ENCODE measurements around the gene SLC44A5.

SLC44A5 gene

DNA sequence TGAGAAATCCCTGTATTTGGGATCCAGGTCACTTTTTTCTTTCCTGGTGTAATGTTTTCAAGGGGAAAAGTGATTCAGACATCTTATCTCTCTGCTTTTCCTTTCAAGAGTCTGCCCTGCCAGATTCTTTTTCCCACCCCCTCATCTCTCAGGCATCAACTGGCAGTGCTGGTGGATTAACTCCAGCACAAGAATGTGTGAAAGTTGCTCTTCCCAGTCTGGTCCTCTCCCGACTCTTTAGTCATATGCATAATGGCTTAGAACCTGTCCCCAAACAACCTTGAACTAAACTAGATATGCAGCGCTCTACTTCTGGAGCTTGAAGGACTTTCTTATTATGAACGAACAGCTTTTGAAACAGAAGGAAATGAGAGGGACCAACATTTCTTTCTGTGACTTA, 88.5 kb downstream of the SLC44A5 start:
- Histone ChIP-seq H3K4me3 (ENCODE audit: low read length) (no peak overlapping the region), H3K9me3 (ENCODE audit: control insufficient read depth, insufficient read depth, low read length) (no peaks in the 10 kb centered on the region), H3K27me3 (ENCODE audit: control insufficient read depth, insufficient read depth, low read length) (no peaks in the 10 kb centered on the region), H3K27ac (ENCODE audit: low read length) (no peak overlapping the region), H3K36me3 (ENCODE audit: control insufficient read depth, insufficient read depth, low read length) (no peaks in the 10 kb centered on the region), H3K4me1 (ENCODE audit: control insufficient read depth, insufficient read depth, low read length) (no peaks in the 10 kb centered on the region)
- WGBS (ENCODE audit: insufficient coverage, insufficient read length), result no CpG with 5 or more reads among the region's 3 CpGs
- no peak for DNase-seq (ENCODE audit: low read depth, low spot score)

DNA sequence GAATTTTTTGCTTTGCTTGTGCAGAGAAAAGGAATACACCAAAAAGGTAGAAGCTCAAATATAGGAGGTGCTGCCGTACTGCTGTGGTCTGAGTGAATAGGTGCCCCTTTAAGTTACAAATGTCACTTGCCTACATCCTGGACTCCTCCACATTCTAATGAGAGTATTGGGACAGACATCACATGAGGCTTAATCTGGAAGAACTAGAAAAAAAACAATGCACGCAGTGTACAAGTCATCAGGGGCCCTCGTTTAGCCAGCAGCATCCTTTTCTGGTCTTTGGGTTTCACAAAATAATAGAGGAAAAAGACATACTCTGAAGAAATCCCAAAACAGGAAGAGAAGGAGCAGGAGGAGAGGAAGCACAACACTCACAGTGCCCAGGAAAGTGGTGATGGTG, 89.3 kb downstream of the SLC44A5 start:
- no peak overlapping the region for H3K4me3 ChIP-seq (ENCODE audit: low read length)
- no peak for DNase-seq (ENCODE audit: low read depth, low spot score)
- H3K36me3 ChIP-seq (ENCODE audit: control insufficient read depth, insufficient read depth, low read length), result no peaks in the 10 kb centered on the region
- H3K27me3 ChIP-seq (ENCODE audit: control insufficient read depth, insufficient read depth, low read length), result no peaks in the 10 kb centered on the region
- no peak overlapping the region for H3K27ac ChIP-seq (ENCODE audit: low read length)
- no peaks in the 10 kb centered on the region for H3K4me1 ChIP-seq (ENCODE audit: control insufficient read depth, insufficient read depth, low read length)
- H3K9me3 ChIP-seq (ENCODE audit: control insufficient read depth, insufficient read depth, low read length), result no peaks in the 10 kb centered on the region
- WGBS (ENCODE audit: insufficient coverage, insufficient read length), result no CpG with 5 or more reads among the region's 3 CpGs

DNA sequence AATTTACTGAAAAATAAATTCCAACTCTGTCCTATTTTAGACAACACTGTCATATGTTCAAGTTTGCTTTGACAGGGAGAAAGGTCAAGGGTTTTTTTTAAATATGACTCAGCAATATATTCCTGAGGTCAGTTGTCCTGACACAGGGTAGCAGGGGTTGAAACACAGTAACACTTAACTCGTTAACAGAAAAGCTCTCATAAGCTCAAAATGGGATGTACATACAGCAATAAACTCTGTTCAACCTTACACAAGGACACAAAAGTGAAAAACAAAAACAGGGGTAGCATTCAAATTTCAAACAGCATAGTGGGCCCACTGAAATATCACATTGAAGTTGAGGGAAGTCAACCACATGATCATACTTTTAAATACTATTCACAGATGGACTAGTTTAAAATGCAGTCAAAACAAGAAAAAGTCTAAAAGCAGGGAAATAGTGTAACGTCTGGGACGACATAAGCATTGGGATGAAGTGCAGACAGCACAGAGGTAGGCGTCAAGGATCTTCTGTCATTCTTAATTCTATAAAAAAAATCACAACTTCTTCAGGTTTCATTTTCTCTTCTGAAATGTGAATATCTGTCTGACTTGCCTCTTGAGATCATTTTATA, 89.9 kb downstream of the SLC44A5 start:
- DNase-seq (ENCODE audit: low read depth, low spot score), result no peak

DNA sequence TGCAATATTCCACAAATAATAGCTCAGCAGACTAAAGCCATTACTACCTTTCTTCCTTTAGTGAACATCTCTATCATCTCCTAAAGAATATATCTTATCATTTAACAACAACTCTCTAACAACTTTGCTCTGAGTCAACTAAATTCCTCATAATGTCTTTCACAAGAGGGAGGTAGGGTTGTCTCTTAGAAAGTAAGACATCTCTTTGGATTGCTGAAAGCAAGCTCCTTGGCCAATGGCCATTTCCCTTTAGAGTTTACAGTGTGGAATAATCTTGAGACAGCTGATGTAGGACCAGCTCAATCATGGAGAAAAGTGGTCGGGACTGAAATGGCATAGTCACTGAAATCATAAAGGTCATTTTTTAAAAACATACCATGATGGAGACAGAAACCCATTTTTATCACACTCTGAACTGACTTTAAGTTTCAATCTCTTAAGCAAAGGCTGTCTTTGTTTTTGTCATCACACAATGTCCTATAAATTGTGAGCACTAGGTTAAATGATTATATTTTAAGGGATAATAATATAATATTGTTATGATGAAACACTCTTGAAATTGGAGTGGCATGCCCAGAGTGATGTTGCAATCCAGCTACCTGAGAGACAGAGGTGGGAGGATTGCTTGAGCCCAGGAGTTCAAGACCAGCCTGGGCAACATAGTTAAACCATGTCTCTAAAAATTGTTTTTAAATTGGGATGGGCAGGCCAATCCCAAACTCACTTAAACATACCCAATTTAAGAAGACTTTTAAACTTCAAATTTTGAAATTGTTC, 91.1 kb downstream of the SLC44A5 start:
- DNase-seq (ENCODE audit: low read depth, low spot score), result no peak
- no peaks in the 10 kb centered on the region for H3K4me1 ChIP-seq (ENCODE audit: control insufficient read depth, insufficient read depth, low read length)
- no CpG with 5 or more reads among the region's 1 CpG for WGBS (ENCODE audit: insufficient coverage, insufficient read length)
- no peaks in the 10 kb centered on the region for H3K36me3 ChIP-seq (ENCODE audit: control insufficient read depth, insufficient read depth, low read length)
- no peak overlapping the region for H3K4me3 ChIP-seq (ENCODE audit: low read length)
- no peaks in the 10 kb centered on the region for H3K27me3 ChIP-seq (ENCODE audit: control insufficient read depth, insufficient read depth, low read length)
- H3K27ac ChIP-seq (ENCODE audit: low read length), result no peak overlapping the region
- no peaks in the 10 kb centered on the region for H3K9me3 ChIP-seq (ENCODE audit: control insufficient read depth, insufficient read depth, low read length)

More for the DNA sequence above, 89.9 kb downstream of the SLC44A5 start:
- no peaks in the 10 kb centered on the region for H3K36me3 ChIP-seq (ENCODE audit: control insufficient read depth, insufficient read depth, low read length)
- no peak overlapping the region for H3K27ac ChIP-seq (ENCODE audit: low read length)
- H3K4me1 ChIP-seq (ENCODE audit: control insufficient read depth, insufficient read depth, low read length), result no peaks in the 10 kb centered on the region
- no peaks in the 10 kb centered on the region for H3K27me3 ChIP-seq (ENCODE audit: control insufficient read depth, insufficient read depth, low read length)
- H3K4me3 ChIP-seq (ENCODE audit: low read length), result no peak overlapping the region
- no peaks in the 10 kb centered on the region for H3K9me3 ChIP-seq (ENCODE audit: control insufficient read depth, insufficient read depth, low read length)
- WGBS (ENCODE audit: insufficient coverage, insufficient read length), result no CpG with 5 or more reads among the region's 4 CpGs

DNA sequence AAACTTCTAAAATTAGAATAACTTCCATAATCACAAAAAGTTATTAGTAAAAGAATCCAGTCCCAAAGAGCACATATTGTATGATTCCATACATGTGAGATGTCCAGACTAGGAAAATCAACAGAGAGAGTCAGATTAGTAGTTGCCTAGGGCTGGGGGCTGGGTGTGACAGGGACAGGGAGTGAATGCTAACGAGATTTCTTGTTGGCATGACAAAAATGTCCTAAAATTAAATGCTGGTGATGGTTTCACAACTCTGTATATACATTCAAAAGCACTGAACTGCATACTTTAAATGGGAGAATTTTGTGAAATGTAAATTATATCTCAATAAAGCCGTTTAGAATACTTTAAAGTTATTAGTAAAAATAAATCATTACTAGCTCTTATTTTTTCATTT, 92.2 kb downstream of the SLC44A5 start:
- H3K36me3 ChIP-seq (ENCODE audit: control insufficient read depth, insufficient read depth, low read length), result no peaks in the 10 kb centered on the region
- H3K4me3 ChIP-seq (ENCODE audit: low read length), result no peak overlapping the region
- no peaks in the 10 kb centered on the region for H3K27me3 ChIP-seq (ENCODE audit: control insufficient read depth, insufficient read depth, low read length)
- DNase-seq (ENCODE audit: low read depth, low spot score), result no peak
- H3K9me3 ChIP-seq (ENCODE audit: control insufficient read depth, insufficient read depth, low read length), result no peaks in the 10 kb centered on the region
- no CpG with 5 or more reads among the region's 2 CpGs for WGBS (ENCODE audit: insufficient coverage, insufficient read length)
- H3K27ac ChIP-seq (ENCODE audit: low read length), result no peak overlapping the region
- H3K4me1 ChIP-seq (ENCODE audit: control insufficient read depth, insufficient read depth, low read length), result no peaks in the 10 kb centered on the region

DNA sequence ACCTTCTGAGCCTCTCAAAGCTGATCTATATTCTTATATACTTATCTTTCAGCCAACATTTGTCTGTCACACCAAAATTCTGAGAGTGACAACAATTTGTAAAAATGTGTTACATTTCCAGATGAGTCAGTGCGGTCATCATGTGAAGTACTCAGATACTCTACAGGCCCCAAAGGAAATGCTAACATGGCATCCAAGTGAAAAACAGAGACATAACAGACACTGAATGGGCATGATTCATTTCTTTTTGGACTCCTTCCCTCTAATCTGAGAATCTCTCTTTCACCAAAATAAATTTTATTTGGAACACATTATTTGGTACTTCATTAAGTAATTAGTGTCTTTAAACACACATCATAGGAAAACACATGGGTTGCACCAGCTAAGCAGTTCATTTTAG, 96.6 kb downstream of the SLC44A5 start:
- no peak for DNase-seq (ENCODE audit: low read depth, low spot score)
- Histone ChIP-seq H3K27ac (ENCODE audit: low read length) (no peak overlapping the region), H3K9me3 (ENCODE audit: control insufficient read depth, insufficient read depth, low read length) (no peaks in the 10 kb centered on the region), H3K36me3 (ENCODE audit: control insufficient read depth, insufficient read depth, low read length) (no peaks in the 10 kb centered on the region), H3K27me3 (ENCODE audit: control insufficient read depth, insufficient read depth, low read length) (no peaks in the 10 kb centered on the region), H3K4me3 (ENCODE audit: low read length) (no peak overlapping the region), H3K4me1 (ENCODE audit: control insufficient read depth, insufficient read depth, low read length) (no peaks in the 10 kb centered on the region)
- WGBS (ENCODE audit: insufficient coverage, insufficient read length), result no CpG with 5 or more reads among the region's 1 CpG

DNA sequence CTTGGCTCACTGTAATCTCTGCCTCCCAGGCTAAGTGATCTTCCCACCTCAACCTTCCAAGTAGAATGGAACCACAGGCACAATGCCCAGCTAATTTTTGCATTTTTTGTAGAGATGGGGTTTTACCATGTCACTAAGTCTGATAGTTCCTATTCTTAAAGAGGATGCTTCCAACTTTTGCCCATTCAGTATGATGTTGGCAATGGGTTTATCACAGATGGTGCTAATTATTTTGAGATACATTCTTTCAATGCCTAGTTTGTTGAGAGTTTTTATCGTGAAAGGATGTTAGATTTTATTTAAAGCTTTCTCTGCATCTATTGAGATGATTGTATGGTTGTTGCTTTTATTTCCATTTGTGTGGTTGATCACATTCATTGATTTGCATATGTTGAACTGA, 103.9 kb downstream of the SLC44A5 start:
- Histone ChIP-seq H3K27me3 (ENCODE audit: control insufficient read depth, insufficient read depth, low read length) (no peaks in the 10 kb centered on the region), H3K36me3 (ENCODE audit: control insufficient read depth, insufficient read depth, low read length) (no peaks in the 10 kb centered on the region), H3K9me3 (ENCODE audit: control insufficient read depth, insufficient read depth, low read length) (no peaks in the 10 kb centered on the region), H3K4me1 (ENCODE audit: control insufficient read depth, insufficient read depth, low read length) (no peaks in the 10 kb centered on the region), H3K4me3 (ENCODE audit: low read length) (no peak overlapping the region), H3K27ac (ENCODE audit: low read length) (no peak overlapping the region)
- no CpG with 5 or more reads among the region's 1 CpG for WGBS (ENCODE audit: insufficient coverage, insufficient read length)
- DNase-seq (ENCODE audit: low read depth, low spot score), result no peak

DNA sequence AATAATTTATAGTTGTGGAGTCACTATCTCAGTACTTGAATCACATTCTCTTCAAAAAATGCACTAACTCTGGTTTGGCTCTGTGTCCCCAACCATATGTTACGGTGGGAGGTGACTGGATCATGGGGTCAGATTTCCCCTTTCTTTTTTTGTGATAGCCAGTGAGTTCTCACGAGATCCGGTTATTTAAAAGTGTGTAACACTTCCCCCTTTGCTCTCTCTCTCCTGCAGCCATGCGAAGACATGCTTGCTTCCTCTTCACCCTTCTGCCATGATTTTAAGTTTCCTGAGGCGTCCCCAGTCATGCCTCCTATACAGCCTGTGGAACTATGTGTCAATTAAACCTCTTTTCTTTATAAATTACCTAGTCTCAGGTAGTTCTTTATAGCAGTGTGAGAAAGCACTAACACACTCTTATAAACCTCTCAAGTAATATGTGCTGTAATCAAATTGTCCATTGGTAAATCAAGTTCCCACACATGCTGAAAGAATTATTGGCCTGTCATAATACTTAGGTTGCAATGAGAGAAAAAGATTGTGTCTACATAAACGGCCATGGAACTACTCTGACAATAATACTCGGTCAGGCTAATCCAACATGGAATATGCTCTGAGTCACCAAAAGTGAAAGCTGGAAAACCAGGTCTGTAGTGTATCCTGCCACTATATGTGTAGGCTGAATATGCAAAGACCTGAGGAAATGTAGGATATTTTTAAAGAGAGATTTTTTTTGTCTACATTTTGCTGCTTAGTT, 107.5 kb downstream of the SLC44A5 start:
- WGBS (ENCODE audit: insufficient coverage, insufficient read length), result no CpG with 5 or more reads among the region's 7 CpGs
- Histone ChIP-seq H3K36me3 (ENCODE audit: control insufficient read depth, insufficient read depth, low read length) (no peaks in the 10 kb centered on the region), H3K4me3 (ENCODE audit: low read length) (no peak overlapping the region), H3K4me1 (ENCODE audit: control insufficient read depth, insufficient read depth, low read length) (no peaks in the 10 kb centered on the region), H3K27ac (ENCODE audit: low read length) (no peak overlapping the region), H3K9me3 (ENCODE audit: control insufficient read depth, insufficient read depth, low read length) (no peaks in the 10 kb centered on the region), H3K27me3 (ENCODE audit: control insufficient read depth, insufficient read depth, low read length) (no peaks in the 10 kb centered on the region)
- no peak for DNase-seq (ENCODE audit: low read depth, low spot score)

DNA sequence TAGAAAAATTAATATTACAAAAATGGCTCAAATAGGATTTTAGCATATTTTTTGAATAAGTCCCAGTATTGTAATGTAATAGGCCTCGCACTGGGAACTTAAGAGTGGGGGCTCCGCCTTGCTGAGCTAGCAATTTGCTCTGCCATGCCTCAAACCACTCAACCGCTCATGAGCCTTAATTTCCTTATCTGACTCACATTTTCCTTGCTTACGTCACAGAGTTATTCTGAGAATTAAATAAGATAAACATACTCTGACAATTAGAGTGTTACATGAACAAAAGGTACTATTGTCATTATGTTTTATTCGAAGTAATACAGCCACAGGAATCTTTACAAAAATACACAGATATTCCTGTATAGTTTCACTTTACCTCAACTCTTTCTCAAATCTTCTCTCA, 108.1 kb downstream of the SLC44A5 start:
- Histone ChIP-seq H3K9me3 (ENCODE audit: control insufficient read depth, insufficient read depth, low read length) (no peaks in the 10 kb centered on the region), H3K27me3 (ENCODE audit: control insufficient read depth, insufficient read depth, low read length) (no peaks in the 10 kb centered on the region), H3K4me3 (ENCODE audit: low read length) (no peak overlapping the region), H3K36me3 (ENCODE audit: control insufficient read depth, insufficient read depth, low read length) (no peaks in the 10 kb centered on the region), H3K27ac (ENCODE audit: low read length) (no peak overlapping the region), H3K4me1 (ENCODE audit: control insufficient read depth, insufficient read depth, low read length) (no peaks in the 10 kb centered on the region)
- WGBS (ENCODE audit: insufficient coverage, insufficient read length), result no CpG with 5 or more reads among the region's 5 CpGs
- no peak for DNase-seq (ENCODE audit: low read depth, low spot score)

DNA sequence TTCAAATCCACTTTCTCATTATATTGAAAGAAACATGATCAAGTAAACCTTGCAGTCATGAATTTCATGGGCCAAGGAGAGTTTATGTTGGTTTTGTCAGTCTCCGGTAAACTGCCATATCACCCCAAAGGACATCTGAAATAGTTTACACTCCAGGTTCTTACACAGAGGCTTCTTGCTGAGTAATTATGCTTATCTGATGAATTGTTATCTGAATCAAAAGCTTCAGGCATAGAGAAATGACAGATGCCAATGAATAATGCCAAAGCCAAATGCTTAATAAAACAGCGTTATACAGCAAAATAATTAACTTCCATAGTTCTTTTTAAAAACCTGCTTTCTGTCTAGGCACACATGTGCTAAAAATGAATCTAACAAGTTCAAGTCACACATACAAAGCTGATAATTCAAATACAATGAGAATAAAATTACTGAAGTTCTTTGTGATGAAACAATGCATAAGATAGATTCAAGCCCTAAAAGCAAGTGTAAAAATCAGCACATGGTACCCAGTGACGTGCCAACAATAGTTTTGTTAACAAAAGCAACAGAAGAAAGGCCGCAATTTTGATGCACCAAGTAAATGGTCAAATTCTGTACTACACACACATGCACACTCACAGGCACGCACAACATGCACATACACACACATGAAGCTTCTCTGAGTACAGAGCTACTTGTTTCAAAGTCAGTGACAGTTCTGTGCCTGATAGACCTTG, 109.2 kb downstream of the SLC44A5 start:
- Histone ChIP-seq H3K36me3 (ENCODE audit: control insufficient read depth, insufficient read depth, low read length) (no peaks in the 10 kb centered on the region), H3K9me3 (ENCODE audit: control insufficient read depth, insufficient read depth, low read length) (no peaks in the 10 kb centered on the region), H3K27ac (ENCODE audit: low read length) (no peak overlapping the region), H3K4me1 (ENCODE audit: control insufficient read depth, insufficient read depth, low read length) (no peaks in the 10 kb centered on the region), H3K27me3 (ENCODE audit: control insufficient read depth, insufficient read depth, low read length) (no peaks in the 10 kb centered on the region), H3K4me3 (ENCODE audit: low read length) (no peak overlapping the region)
- DNase-seq (ENCODE audit: low read depth, low spot score), result no peak
- WGBS (ENCODE audit: insufficient coverage, insufficient read length), result no CpG with 5 or more reads among the region's 5 CpGs

All from iPS DF 6.9 (cell line).